Caco-2 (cell line): ENCODE data around the gene GLB1L2. TPM values are rescaled to one million over a fixed set of nuclear protein-coding genes. Genes with fewer than 3 reads are reported as not detected.

Source experiments
- BruUV-seq: library from RNA; stranded (reverse); fragments of 400-500 nt; replicated peaks from 2 replicates; lab custom pipeline; 2021; lab: Mats Ljungman, UMichigan
- CTCF ChIA-PET: fragments of 300-600 bp; sonication (Branson Sonifier 250); formaldehyde crosslinking; loops from one replicate; lab custom pipeline; 2022; ENCODE audit warnings: antibody characterized with exemption; lab: Charles Lee
- POLR2A ChIA-PET: fragments of 300-600 bp; sonication (Branson Sonifier 250); formaldehyde crosslinking; loops from one replicate; lab custom pipeline; 2022; ENCODE audit warnings: antibody characterized with exemption; lab: Charles Lee
- DNase-seq, 2 experiments: peaks; one replicate each; pipeline versions ENCODE4 v3.0.0 to v3.0.0-alpha.2; 2020 to 2022
- H3K27me3 ChIP-seq: replicated peaks from 2 replicates; pipeline ENCODE4 v1.6.0; 2011; ENCODE audit warnings: low read length; ENCODE audit not compliant: control insufficient read depth, insufficient read depth
- H3K36me3 ChIP-seq: 2 replicates; pipeline ENCODE4 v1.5.1; 2011; ENCODE audit warnings: low read length; ENCODE audit not compliant: control insufficient read depth, insufficient read depth
- H3K4me1 ChIP-seq: fragments of 250-450 bp; sonication (Bioruptor Pico); 2 replicates; pipeline ENCODE4 v1.5.1; 2020; ENCODE audit warnings: mild to moderate bottlenecking
- H3K4me3 ChIP-seq: 2 replicates; pipeline ENCODE4 v1.5.1; 2011; ENCODE audit warnings: low read depth, mild to moderate bottlenecking, control low read depth, low read length
- H3K9me3 ChIP-seq: fragments of 250-450 bp; sonication (Bioruptor Pico); 2 replicates; pipeline ENCODE4 v1.5.1; 2020; ENCODE audit warnings: mild to moderate bottlenecking, moderate library complexity
- H3K27ac Mint-ChIP-seq: one replicate; pipeline ENCODE4 v1.8.0; 2022; ENCODE audit warnings: mixed read lengths; ENCODE audit not compliant: unreplicated experiment
- H3K27me3 Mint-ChIP-seq: one replicate; pipeline ENCODE4 v1.8.0; 2022; ENCODE audit warnings: mixed read lengths; ENCODE audit not compliant: insufficient read depth, unreplicated experiment
- H3K36me3 Mint-ChIP-seq: one replicate; pipeline ENCODE4 v1.8.0; 2022; ENCODE audit warnings: mild to moderate bottlenecking, mixed read lengths; ENCODE audit not compliant: insufficient read depth, unreplicated experiment
- H3K4me1 Mint-ChIP-seq: one replicate; pipeline ENCODE4 v1.8.0; 2022; ENCODE audit warnings: low read depth, mixed read lengths; ENCODE audit not compliant: unreplicated experiment
- H3K4me3 Mint-ChIP-seq: one replicate; pipeline ENCODE4 v1.8.0; 2022; ENCODE audit warnings: mild to moderate bottlenecking, moderate library complexity, mixed read lengths; ENCODE audit not compliant: unreplicated experiment
- H3K9me3 Mint-ChIP-seq: one replicate; pipeline ENCODE4 v1.8.0; 2022; ENCODE audit warnings: mixed read lengths; ENCODE audit not compliant: unreplicated experiment
- CTCF ChIP-seq, 2 experiments: fragments of 200-600 bp in 1 of 2; IDR thresholded peaks; 1 replicate in 1 of 2; 2 replicates in 1 of 2; pipeline versions ENCODE4 v1.5.1 to v1.8.0; 2011 to 2022; ENCODE audit warnings: antibody characterized with exemption in 1 of 2, control low read depth in 1 of 2, inconsistent platforms in 1 of 2, low read depth in 1 of 2, low read length in 1 of 2, mild to moderate bottlenecking in 1 of 2, moderate library complexity in 1 of 2; ENCODE audit not compliant: insufficient read depth in 1 of 2, severe bottlenecking in 1 of 2, unreplicated experiment in 1 of 2
- intact Hi-C: fragments of 100-400 bp; cut with micrococcal nuclease; formaldehyde crosslinking; loops from one replicate; pipeline ENCODE4 v1.10.0; 2022; ENCODE audit not compliant: unreplicated experiment
- total RNA-seq: library from RNA; stranded (reverse); gene quantifications from 2 replicates; pipeline ENCODE4 v1.2.3, GENCODE V29; 2022

The GLB1L2 gene
- total RNA-seq, 1 experiment from 2014 or later, result 15.8 TPM

GRCh38 chr11:134355656-134356055 lies 23.9 kb downstream of the GLB1L2 start:
- H3K4me3 ChIP-seq, result no peak overlapping the region
- intact Hi-C loops, result no loop called here
- POLR2A ChIA-PET, result no interaction called here

GRCh38 chr11:134356656-134357544 lies 25.1 kb downstream of the GLB1L2 start:
- H3K27me3 Mint-ChIP-seq, result peaks cover 3% of the 10 kb centered on the region
- no peaks in the 10 kb centered on the region for H3K4me1 Mint-ChIP-seq
- no peaks in the 10 kb centered on the region for H3K4me1 ChIP-seq
- POLR2A ChIA-PET, result no interaction called here
- H3K27ac Mint-ChIP-seq, result no peak overlapping the region
- CTCF ChIA-PET, result no interaction called here
- TF ChIP-seq CTCF (IDR thresholded peaks at IDR 0.05; ENCODE audit: insufficient read depth in 1 of 2, low read depth in 1 of 2, low read length in 1 of 2, severe bottlenecking in 1 of 2, unreplicated experiment in 1 of 2), result no peak
- no TSS peak for BruUV-seq
- H3K4me3 Mint-ChIP-seq, result no peak overlapping the region
- 0 out of 2 replicates have a peak, but pooled peaks cover 2% of the 10 kb centered on the region for H3K9me3 ChIP-seq
- H3K36me3 ChIP-seq, result no peaks in the 10 kb centered on the region
- peak in 1 of 2 experiments; percentile 24 for DNase-seq
- H3K36me3 Mint-ChIP-seq, result no peaks in the 10 kb centered on the region
- no peaks in the 10 kb centered on the region for H3K9me3 Mint-ChIP-seq
- H3K4me3 ChIP-seq, result no peak overlapping the region
- no peaks in the 10 kb centered on the region for H3K27me3 ChIP-seq
- intact Hi-C loops, result no loop called here

More at GRCh38 chr11:134355656-134356055, 23.9 kb downstream of the GLB1L2 start:
- Histone ChIP-seq H3K27me3 (no peaks in the 10 kb centered on the region), H3K4me1 (no peaks in the 10 kb centered on the region), H3K9me3 (0 out of 2 replicates have a peak, but pooled peaks cover 2% of the 10 kb centered on the region), H3K36me3 (no peaks in the 10 kb centered on the region)
- CTCF ChIA-PET, result interaction anchor here (1.3 kb wide), 1 partner anchor 80 kb away, joined by 3 read pairs; the partner anchor contains the start of gene GLB1L3
- Mint-ChIP-seq H3K9me3 (no peaks in the 10 kb centered on the region), H3K27ac (no peak overlapping the region), H3K27me3 (peaks cover 3% of the 10 kb centered on the region), H3K36me3 (no peaks in the 10 kb centered on the region), H3K4me1 (no peaks in the 10 kb centered on the region), H3K4me3 (no peak overlapping the region)
- BruUV-seq, result no TSS peak
- TF ChIP-seq CTCF (IDR thresholded peaks at IDR 0.05; ENCODE audit: insufficient read depth in 1 of 2, low read depth in 1 of 2, low read length in 1 of 2, severe bottlenecking in 1 of 2, unreplicated experiment in 1 of 2), result no peak
- DNase-seq, result no peak

GRCh38 chr11:134357545-134357839 lies 25.7 kb downstream of the GLB1L2 start:
- Histone ChIP-seq H3K4me1 (no peaks in the 10 kb centered on the region), H3K9me3 (0 out of 2 replicates have a peak, but pooled peaks cover 2% of the 10 kb centered on the region), H3K27me3 (no peaks in the 10 kb centered on the region), H3K4me3 (no peak overlapping the region), H3K36me3 (no peaks in the 10 kb centered on the region)
- Mint-ChIP-seq H3K36me3 (no peaks in the 10 kb centered on the region), H3K9me3 (no peaks in the 10 kb centered on the region), H3K27ac (no peak overlapping the region), H3K27me3 (peaks cover 3% of the 10 kb centered on the region), H3K4me3 (no peak overlapping the region), H3K4me1 (no peaks in the 10 kb centered on the region)
- intact Hi-C loops, result no loop called here
- BruUV-seq, result no TSS peak
- TF ChIP-seq CTCF (IDR thresholded peaks at IDR 0.05; ENCODE audit: insufficient read depth in 1 of 2, low read depth in 1 of 2, low read length in 1 of 2, severe bottlenecking in 1 of 2, unreplicated experiment in 1 of 2), result no peak
- CTCF ChIA-PET, result no interaction called here
- POLR2A ChIA-PET, result no interaction called here
- peak in 1 of 2 experiments; percentile 35 for DNase-seq
